H1 (cell line): ENCODE measurements around the gene MEIS2. TPM values are rescaled to one million over a fixed set of nuclear protein-coding genes. Genes with fewer than 3 reads are reported as not detected.

Experiments used
- CTCF ChIA-PET: fragments of 300-600 bp; sonication (Branson Sonifier 250); formaldehyde crosslinking; loops from one replicate; lab custom pipeline; 2021; ENCODE audit not compliant: partially characterized antibody; lab: Charles Lee
- POLR2A ChIA-PET: fragments of 300-600 bp; sonication (Branson Sonifier 250); formaldehyde crosslinking; loops from one replicate; lab custom pipeline; 2021; ENCODE audit warnings: inconsistent platforms; ENCODE audit not compliant: partially characterized antibody; lab: Charles Lee
- DNase-seq, 2 experiments: peaks; one replicate each; pipeline versions ENCODE4 v3.0.0 to v3.0.0-alpha.2; 2010 to 2022; ENCODE audit warnings: low spot score in 2 of 2, low read depth in 1 of 2, mixed read lengths in 1 of 2
- FAIRE-seq: peaks from 2 replicates; lab custom pipeline; 2011; peaks lifted over from hg19 to GRCh38; lab: Jason Lieb, UNC
- H2AFZ ChIP-seq: 2 replicates; pipeline ENCODE4 v1.8.1; 2012; ENCODE audit warnings: low read length, inconsistent platforms
- H2AK5ac ChIP-seq: 2 replicates; pipeline ENCODE4 v1.6.1; 2013; ENCODE audit warnings: low read depth, low read length
- H2BK120ac ChIP-seq: replicated peaks from 2 replicates; pipeline ENCODE3; 2013; ENCODE audit warnings: low read depth, low read length, inconsistent platforms
- H2BK12ac ChIP-seq: 2 replicates; pipeline ENCODE4 v1.6.1; 2013; ENCODE audit warnings: low read depth, low read length
- H2BK15ac ChIP-seq: 2 replicates; pipeline ENCODE4 v1.6.1; 2013; ENCODE audit warnings: low read length
- H2BK20ac ChIP-seq: 2 replicates; pipeline ENCODE4 v1.6.1; 2013; ENCODE audit warnings: low read length
- H2BK5ac ChIP-seq: 2 replicates; pipeline ENCODE4 v1.6.1; 2013; ENCODE audit warnings: low read depth, low read length
- H3K14ac ChIP-seq: 2 replicates; pipeline ENCODE4 v1.6.1; 2013; ENCODE audit warnings: inconsistent platforms; ENCODE audit not compliant: insufficient read length
- H3K18ac ChIP-seq: 2 replicates; pipeline ENCODE4 v1.6.1; 2013; ENCODE audit warnings: low read length; ENCODE audit errors: extremely low read depth
- H3K23ac ChIP-seq: 2 replicates; pipeline ENCODE4 v1.6.1; 2013; ENCODE audit warnings: inconsistent platforms; ENCODE audit not compliant: insufficient read length
- H3K23me2 ChIP-seq: 2 replicates; pipeline ENCODE4 v1.6.1; 2013; ENCODE audit warnings: low read depth, low read length
- H3K27ac ChIP-seq: 2 replicates; pipeline ENCODE4 v1.6.1; 2011; ENCODE audit warnings: low read depth, low read length, inconsistent platforms
- H3K27me3 ChIP-seq, 4 experiments: replicated peaks in 1 of 4; 1 replicate in 1 of 4; 2 replicates in 3 of 4; pipeline versions ENCODE4 v1.6.1 to v1.8.1; 2011 to 2013; ENCODE audit warnings: low read length in 3 of 4, mild to moderate bottlenecking in 3 of 4, inconsistent platforms in 2 of 4, mixed read lengths in 2 of 4, moderate library complexity in 1 of 4; ENCODE audit not compliant: control insufficient read depth in 3 of 4, insufficient read depth in 3 of 4; ENCODE audit errors: extremely low read depth in 1 of 4
- H3K36me3 ChIP-seq, 4 experiments: 2 replicates each; pipeline versions ENCODE4 v1.6.1 to v1.8.1; 2011 to 2013; ENCODE audit warnings: mild to moderate bottlenecking in 4 of 4, low read length in 3 of 4, moderate library complexity in 2 of 4, control low read depth in 1 of 4, inconsistent platforms in 1 of 4; ENCODE audit not compliant: insufficient read depth in 4 of 4, control insufficient read depth in 2 of 4
- H3K4ac ChIP-seq: replicated peaks from 2 replicates; pipeline ENCODE3; 2013; ENCODE audit warnings: low read length, low read depth, mixed read lengths, inconsistent platforms; ENCODE audit not compliant: insufficient read length
- H3K4me1 ChIP-seq, 4 experiments: replicated peaks in 1 of 4; 1 replicate in 1 of 4; 2 replicates in 3 of 4; pipeline versions ENCODE4 v1.6.1 to v1.8.1; 2011 to 2013; ENCODE audit warnings: low read length in 3 of 4, inconsistent platforms in 2 of 4, mixed read lengths in 1 of 4; ENCODE audit not compliant: insufficient read depth in 4 of 4, control insufficient read depth in 3 of 4
- H3K4me2 ChIP-seq, 2 experiments: 2 replicates each; pipeline versions ENCODE4 v1.6.1 to v1.8.1; 2011 to 2013; ENCODE audit warnings: low read depth in 2 of 2, low read length in 2 of 2, control low read depth in 1 of 2, inconsistent platforms in 1 of 2, mild to moderate bottlenecking in 1 of 2; ENCODE audit not compliant: insufficient read depth in 1 of 2
- H3K4me3 ChIP-seq, 4 experiments: fragments of 200-600, 300-600 bp in 1 of 4; sonication (generic), shearing (Covaris generic), sonication (Bioruptor Twin) in 1 of 4; 2 replicates each; pipeline versions ENCODE4 v1.5.1 to v1.8.1; 2011 to 2016; ENCODE audit warnings: low read length in 4 of 4, low read depth in 3 of 4, control low read depth in 2 of 4, inconsistent platforms in 2 of 4, mild to moderate bottlenecking in 2 of 4, mixed read lengths in 1 of 4, moderate library complexity in 1 of 4; ENCODE audit not compliant: insufficient read depth in 2 of 4; ENCODE audit errors: extremely low read depth in 1 of 4
- H3K56ac ChIP-seq: replicated peaks from 2 replicates; pipeline ENCODE3; 2013; ENCODE audit warnings: low read depth, mild to moderate bottlenecking, mixed read lengths, low read length, inconsistent platforms; ENCODE audit not compliant: insufficient read length
- H3K79me1 ChIP-seq: 2 replicates; pipeline ENCODE4 v1.6.1; 2013; ENCODE audit warnings: low read depth, low read length, control low read depth
- H3K79me2 ChIP-seq, 2 experiments: 2 replicates each; pipeline versions ENCODE4 v1.6.1 to v1.8.1; 2012 to 2013; ENCODE audit warnings: low read length in 2 of 2, mild to moderate bottlenecking in 2 of 2, inconsistent platforms in 1 of 2; ENCODE audit not compliant: insufficient read depth in 2 of 2, control insufficient read depth in 1 of 2
- H3K9ac ChIP-seq, 4 experiments: replicated peaks in 1 of 4; 1 replicate in 1 of 4; 2 replicates in 3 of 4; pipeline versions ENCODE4 v1.6.1 to v1.8.1; 2011 to 2013; ENCODE audit warnings: low read depth in 3 of 4, low read length in 3 of 4, control low read depth in 2 of 4, mild to moderate bottlenecking in 2 of 4, moderate library complexity in 2 of 4, inconsistent platforms in 1 of 4; ENCODE audit errors: extremely low read depth in 1 of 4
- H3K9me3 ChIP-seq, 2 experiments: 2 replicates each; pipeline versions ENCODE4 v1.6.1 to v1.8.1; 2012 to 2013; ENCODE audit warnings: mild to moderate bottlenecking in 2 of 2, moderate library complexity in 2 of 2, control low read depth in 1 of 2, inconsistent platforms in 1 of 2, low read depth in 1 of 2, low read length in 1 of 2, mixed read lengths in 1 of 2; ENCODE audit not compliant: insufficient read depth in 2 of 2
- H4K20me1 ChIP-seq, 2 experiments: replicated peaks in 1 of 2; 2 replicates each; pipeline versions ENCODE3 to v1.8.1; 2011 to 2013; ENCODE audit warnings: inconsistent platforms in 2 of 2, low read length in 2 of 2, mild to moderate bottlenecking in 1 of 2; ENCODE audit not compliant: insufficient read depth in 2 of 2, control insufficient read depth in 1 of 2
- H4K5ac ChIP-seq: 2 replicates; pipeline ENCODE4 v1.6.1; 2013; ENCODE audit warnings: low read length, low read depth, mixed read lengths, inconsistent platforms; ENCODE audit not compliant: insufficient read length
- H4K8ac ChIP-seq: 2 replicates; pipeline ENCODE4 v1.8.0; 2013; ENCODE audit warnings: mild to moderate bottlenecking, moderate library complexity, low read length, inconsistent platforms; ENCODE audit not compliant: insufficient read depth; ENCODE audit errors: extremely low read depth
- H4K91ac ChIP-seq: replicated peaks from 2 replicates; pipeline ENCODE3; 2013; ENCODE audit warnings: low read length, mixed read lengths, inconsistent platforms; ENCODE audit not compliant: insufficient read length
- CBX5 ChIP-seq: fragments of 300-800, 300-1000 bp; sonication (generic); IDR thresholded peaks from 2 replicates; pipeline ENCODE4 v1.7.1; 2016; ENCODE audit warnings: antibody characterized with exemption, low read length, low read depth
- HDAC6 ChIP-seq: IDR thresholded peaks from one replicate; pipeline ENCODE4 v1.7.1; 2012; ENCODE audit warnings: low read depth, mild to moderate bottlenecking, inconsistent platforms, low read length, moderate library complexity
- RAD21 ChIP-seq, 2 experiments: IDR thresholded peaks in 1 of 2; conservative IDR thresholded peaks in 1 of 2; 2 replicates each; pipeline ENCODE4 v1.6.1; 2011; ENCODE audit warnings: low read depth in 2 of 2, low read length in 2 of 2, improper control_type of control experiment in 1 of 2, inconsistent platforms in 1 of 2, mild to moderate bottlenecking in 1 of 2, moderate library complexity in 1 of 2
- WGBS, 2 experiments: shearing (Covaris generic) in 1 of 2; methylation state at CpG; one replicate each; pipeline versions ENCODE4 v1.1.6 to v1.1.7; 2013 to 2015; ENCODE audit warnings: low lambda C conversion rate in 2 of 2, mixed read lengths in 2 of 2, inconsistent platforms in 1 of 2, low coverage in 1 of 2, missing lambda C conversion rate in 1 of 2; ENCODE audit not compliant: insufficient replicate concordance in 2 of 2, insufficient coverage in 1 of 2, insufficient read length in 1 of 2; ENCODE audit errors: extremely low coverage in 1 of 2, missing lambda C conversion rate in 1 of 2; 5-methylcytosine and 5-hydroxymethylcytosine counted together
- polyA plus RNA-seq, 7 experiments: library from polyadenylated mRNA; depleted of rRNA in 3 of 7; stranded (reverse) in 5 of 7; unstranded in 2 of 7; fragments of >200 nt in 5 of 7; fragments of 200-250 nt in 2 of 7; gene quantifications; 1 replicate in 5 of 7; 2 replicates in 1 of 7; 4 replicates in 1 of 7; pipeline versions ENCODE4 v1.2.1 to v1.2.3, GENCODE V29; 2011 to 2013; ENCODE audit warnings: missing spikeins in 2 of 7, mixed read lengths in 2 of 7
- total RNA-seq: library from RNA; stranded (reverse); fragmentation: NEBNext Ultra II Directional; extraction: Animal tissue kit (Norgen Biotek cat#: 25700); gene quantifications from 2 replicates; pipeline ENCODE4 v1.2.1, GENCODE V29; 2021

MEIS2 gene
- total and polyA plus RNA-seq, 2 of the 8 experiments (the other 6 are each of a cell fraction or from before 2014, with no cell fraction given): 0.22 to 1.2 TPM

DNA sequence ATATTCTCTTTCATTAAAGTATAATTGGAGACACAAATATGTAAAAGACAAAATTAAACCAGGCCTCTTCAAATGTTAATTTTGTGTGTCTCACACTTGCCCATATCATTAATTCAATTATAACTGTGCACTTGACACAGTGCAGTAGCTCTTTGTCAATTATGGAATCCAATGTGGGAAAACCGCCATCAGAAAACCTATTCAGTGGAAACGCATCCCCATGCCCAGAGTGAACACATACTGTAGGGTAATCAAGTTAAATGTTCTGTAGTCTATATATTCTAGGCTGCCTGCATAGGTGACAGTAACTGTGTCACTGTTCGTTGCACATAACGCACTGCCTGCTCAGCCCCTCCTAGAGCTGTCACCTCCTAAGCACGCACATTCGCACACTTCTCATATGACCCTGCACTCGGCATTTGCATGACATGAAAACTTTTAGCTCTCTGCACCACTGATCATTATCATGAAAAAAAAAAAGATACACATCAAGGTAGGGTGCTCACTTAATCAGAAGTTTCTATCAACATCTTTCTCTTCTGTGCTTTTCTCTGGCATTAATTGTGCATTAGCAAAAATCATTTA is 63.2 kb downstream of the MEIS2 start:
- Histone ChIP-seq H3K9me3 (no peaks in the 10 kb centered on the region), H2AFZ (no peak overlapping the region), H3K4me2 (no peak overlapping the region), H3K23me2 (no peaks in the 10 kb centered on the region), H3K27ac (no peak overlapping the region), H3K27me3 (no peaks in the 10 kb centered on the region), H3K4ac (no peak overlapping the region), H3K4me3 (no peak overlapping the region), H4K91ac (no peak overlapping the region), H3K36me3 (no peaks in the 10 kb centered on the region), H3K56ac (no peak overlapping the region), H2BK12ac (no peak overlapping the region), H3K9ac (no peak overlapping the region), H3K4me1 (peaks cover 0 to 7% (median 3%) of the 10 kb centered on the region in 4 experiments; a peak in 2 of 7 replicates), H2BK15ac (no peak overlapping the region), H2AK5ac (no peak overlapping the region), H2BK20ac (no peak overlapping the region), H4K20me1 (no peaks in the 10 kb centered on the region), H4K8ac (no peak overlapping the region), H3K23ac (no peak overlapping the region), H3K14ac (no peak overlapping the region), H4K5ac (no peak overlapping the region), H3K18ac (no peak overlapping the region), H2BK5ac (no peak overlapping the region), H3K79me2 (no peaks in the 10 kb centered on the region), H2BK120ac (no peak overlapping the region), H3K79me1 (no peaks in the 10 kb centered on the region)
- DNase-seq (no peak), FAIRE-seq (no peak)
- TF ChIP-seq HDAC6: no peak
- no peak for TF ChIP-seq CBX5
- TF ChIP-seq RAD21 (IDR thresholded peaks at IDR 0.05 in 1 of 2, conservative IDR thresholded peaks at IDR 0.05 in 1 of 2; ENCODE audit: low read depth in 2 of 2, low read length in 2 of 2): no peak
- ChIA-PET POLR2A (interaction anchor here (1.4 to 1.6 kb wide), 2 partner anchors 9 to 12 kb away, joined by 3 read pairs; no protein-coding TSS in a partner anchor), CTCF (interaction anchor here (0.8 to 1.8 kb wide), 3 partner anchors 19 to 153 kb away, joined by 3 to 7 read pairs (median 3); no protein-coding TSS in a partner anchor)
- 97% methylated on average over 7 of the region's 7 CpGs; no CpG with 5 or more reads in 1 of the 2 experiments for WGBS, 2 experiments
